Measurements from ENCODE around the gene MATN1.
"Not testable (repeated sequence)": the region's sequence is repeated elsewhere in the genome, so short reads cannot be mapped to it uniquely, and the experiment has no call there.

The MATN1 gene

GRCh38 chr1:30688920-30689794 lies 34.2 kb downstream of the MATN1 start:
- TF ChIP-seq CSDC2 (CRISPR knock-in tag; IDR thresholded peaks at IDR 0.05) (no peak), ZFP3 (CRISPR knock-in tag; IDR thresholded peaks at IDR 0.05) (peak; percentile 87)
- no peak for ATAC-seq

- ATAC-seq: not testable (repeated sequence)
Observed at GRCh38 chr1:30688516-30688915, 34.9 kb downstream of the MATN1 start.

- no peak for ATAC-seq
Observed at GRCh38 chr1:30687886-30688285, 35.5 kb downstream of the MATN1 start.

GRCh38 chr1:30686236-30686935 lies 37.0 kb downstream of the MATN1 start:
- no peak for TF ChIP-seq TSHZ2 (CRISPR knock-in tag; IDR thresholded peaks at IDR 0.05)
- no peak for ATAC-seq

More at GRCh38 chr1:30687886-30688285, 35.5 kb downstream of the MATN1 start:
- TF ChIP-seq ARNTL (CRISPR knock-in tag; IDR thresholded peaks at IDR 0.05; ENCODE audit: borderline replicate concordance, low read depth) (no peak), CSRNP3 (CRISPR knock-in tag; IDR thresholded peaks at IDR 0.05) (no peak), ZFP30 (CRISPR knock-in tag; IDR thresholded peaks at IDR 0.05) (no peak), ISL1 (CRISPR knock-in tag; IDR thresholded peaks at IDR 0.05) (no peak), RARB (CRISPR knock-in tag; IDR thresholded peaks at IDR 0.05) (no peak), ZNF70 (CRISPR knock-in tag; IDR thresholded peaks at IDR 0.05) (no peak), ZC3H10 (CRISPR knock-in tag; IDR thresholded peaks at IDR 0.05) (no peak)

- ATAC-seq: no peak
- no peak for TF ChIP-seq ZNF565 (CRISPR knock-in tag; conservative IDR thresholded peaks at IDR 0.05; ENCODE audit: low read depth)
- TF ChIP-seq POU6F1 (CRISPR knock-in tag; IDR thresholded peaks at IDR 0.05; ENCODE audit: borderline replicate concordance, low read depth): no peak
- TF ChIP-seq OSR1 (CRISPR knock-in tag; IDR thresholded peaks at IDR 0.05): no peak
- TF ChIP-seq CREB5 (CRISPR knock-in tag; IDR thresholded peaks at IDR 0.05; ENCODE audit: low read depth): no peak
- TF ChIP-seq TSHZ2 (CRISPR knock-in tag; IDR thresholded peaks at IDR 0.05): no peak
- TF ChIP-seq GLIS3 (CRISPR knock-in tag; IDR thresholded peaks at IDR 0.05): no peak
- no peak for TF ChIP-seq ZFP30 (CRISPR knock-in tag; IDR thresholded peaks at IDR 0.05)
- TF ChIP-seq PPARA (CRISPR knock-in tag; IDR thresholded peaks at IDR 0.05; ENCODE audit: borderline replicate concordance): no peak
- no peak for TF ChIP-seq ZNF70 (CRISPR knock-in tag; IDR thresholded peaks at IDR 0.05)
- TF ChIP-seq CSDC2 (CRISPR knock-in tag; IDR thresholded peaks at IDR 0.05): no peak
- TF ChIP-seq ZC3H10 (CRISPR knock-in tag; IDR thresholded peaks at IDR 0.05): no peak
- no peak for TF ChIP-seq TOX (CRISPR knock-in tag; IDR thresholded peaks at IDR 0.05; ENCODE audit: borderline replicate concordance)
- TF ChIP-seq ISL1 (CRISPR knock-in tag; IDR thresholded peaks at IDR 0.05): no peak
- TF ChIP-seq CSRNP3 (CRISPR knock-in tag; IDR thresholded peaks at IDR 0.05): no peak
- no peak for TF ChIP-seq RARB (CRISPR knock-in tag; IDR thresholded peaks at IDR 0.05)
- TF ChIP-seq BACH2 (CRISPR knock-in tag; IDR thresholded peaks at IDR 0.05; ENCODE audit: borderline replicate concordance): no peak
- no peak for TF ChIP-seq ZFP3 (CRISPR knock-in tag; IDR thresholded peaks at IDR 0.05)
Observed at GRCh38 chr1:30685796-30686165, 37.6 kb downstream of the MATN1 start.

Measured in SK-N-SH treated with all-trans-retinoic acid at 6 μM for 48 hours (cell line).